Panc1 (cell line): ENCODE measurements around the gene SMPX.

Experiments used
- POLR2AphosphoS5 ChIP-seq: IDR thresholded peaks from 2 replicates; pipeline ENCODE4 v1.6.1; 2012; ENCODE audit warnings: mild to moderate bottlenecking, low read depth, low read length, moderate library complexity
- SIN3A ChIP-seq: IDR thresholded peaks from 2 replicates; pipeline ENCODE4 v1.6.1; 2012; ENCODE audit warnings: low read depth, mild to moderate bottlenecking, low read length, moderate library complexity, borderline replicate concordance; ENCODE audit not compliant: insufficient read depth
- TF ChIP-seq, protein P1 (sequence below): fragments of 450-650 bp; IDR thresholded peaks from 2 replicates; pipeline ENCODE4 v1.5.1; 2017; ENCODE audit warnings: mild to moderate bottlenecking

DNA sequence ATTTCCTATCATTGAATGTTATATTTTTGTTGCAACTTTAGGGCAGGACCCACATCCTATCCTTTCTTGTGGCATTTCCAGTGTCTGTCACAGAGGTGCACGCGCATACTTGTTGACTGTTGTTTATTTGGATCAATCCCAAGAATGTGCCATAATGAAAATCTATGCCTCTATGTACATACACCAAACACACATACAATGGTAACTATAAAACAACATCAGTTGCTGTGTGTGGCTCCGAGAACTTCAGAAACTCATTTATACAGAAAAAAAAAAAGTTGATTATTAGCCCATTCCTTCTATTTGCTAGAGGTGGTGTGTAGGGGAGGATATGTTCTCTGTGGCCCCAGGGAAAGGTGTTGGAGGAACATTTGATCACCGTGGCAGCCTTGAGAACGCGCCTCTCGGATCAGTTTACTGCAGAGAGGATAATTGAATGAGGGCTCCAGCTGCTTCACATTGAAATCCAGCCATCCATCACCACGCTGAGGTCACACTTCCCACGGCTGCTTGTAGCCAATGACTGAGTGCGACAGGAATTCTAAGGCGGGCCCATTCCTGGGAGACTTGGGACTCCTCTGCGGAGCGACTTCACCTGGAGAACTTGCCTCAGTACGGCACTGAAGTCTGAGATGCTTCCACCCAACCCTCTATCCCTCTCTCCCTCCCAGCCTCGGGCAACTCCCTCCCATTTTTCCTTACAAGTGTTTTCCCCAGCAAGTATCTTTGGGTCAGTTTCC, 19.5 kb downstream of the SMPX start:
- TF ChIP-seq, protein P1, sequence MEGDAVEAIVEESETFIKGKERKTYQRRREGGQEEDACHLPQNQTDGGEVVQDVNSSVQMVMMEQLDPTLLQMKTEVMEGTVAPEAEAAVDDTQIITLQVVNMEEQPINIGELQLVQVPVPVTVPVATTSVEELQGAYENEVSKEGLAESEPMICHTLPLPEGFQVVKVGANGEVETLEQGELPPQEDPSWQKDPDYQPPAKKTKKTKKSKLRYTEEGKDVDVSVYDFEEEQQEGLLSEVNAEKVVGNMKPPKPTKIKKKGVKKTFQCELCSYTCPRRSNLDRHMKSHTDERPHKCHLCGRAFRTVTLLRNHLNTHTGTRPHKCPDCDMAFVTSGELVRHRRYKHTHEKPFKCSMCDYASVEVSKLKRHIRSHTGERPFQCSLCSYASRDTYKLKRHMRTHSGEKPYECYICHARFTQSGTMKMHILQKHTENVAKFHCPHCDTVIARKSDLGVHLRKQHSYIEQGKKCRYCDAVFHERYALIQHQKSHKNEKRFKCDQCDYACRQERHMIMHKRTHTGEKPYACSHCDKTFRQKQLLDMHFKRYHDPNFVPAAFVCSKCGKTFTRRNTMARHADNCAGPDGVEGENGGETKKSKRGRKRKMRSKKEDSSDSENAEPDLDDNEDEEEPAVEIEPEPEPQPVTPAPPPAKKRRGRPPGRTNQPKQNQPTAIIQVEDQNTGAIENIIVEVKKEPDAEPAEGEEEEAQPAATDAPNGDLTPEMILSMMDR = no peak
- no peak for TF ChIP-seq POLR2AphosphoS5
- TF ChIP-seq SIN3A = no peak
